Endodermal cell (in vitro differentiated cells): ENCODE results near the gene EYS. TPM values are rescaled to one million over a fixed set of nuclear protein-coding genes. Genes with fewer than 3 reads are reported as not detected.

Experiments
- DNase-seq: peaks from one replicate; pipeline ENCODE4 v3.0.0-alpha.2; 2017
- H3K27ac ChIP-seq: 2 replicates; pipeline ENCODE4 v1.5.1; 2013; ENCODE audit warnings: mild to moderate bottlenecking, low read depth, low read length, moderate library complexity
- H3K27me3 ChIP-seq: 2 replicates; pipeline ENCODE4 v1.6.1; 2013; ENCODE audit warnings: mild to moderate bottlenecking, low read length, moderate library complexity; ENCODE audit not compliant: insufficient read depth, control insufficient read depth, poor library complexity, severe bottlenecking
- H3K36me3 ChIP-seq: 2 replicates; pipeline ENCODE4 v1.7.0; 2013; ENCODE audit warnings: mild to moderate bottlenecking, low read length, moderate library complexity; ENCODE audit not compliant: control insufficient read depth, insufficient read depth
- H3K4me1 ChIP-seq: one replicate; pipeline ENCODE4 v1.7.0; 2013; ENCODE audit warnings: low read length; ENCODE audit not compliant: control insufficient read depth, insufficient read depth
- H3K4me3 ChIP-seq: 2 replicates; pipeline ENCODE4 v1.5.1; 2013; ENCODE audit warnings: mild to moderate bottlenecking, low read length, moderate library complexity
- H3K9ac ChIP-seq: 2 replicates; pipeline ENCODE4 v1.6.1; 2013; ENCODE audit warnings: mild to moderate bottlenecking, low read length, moderate library complexity; ENCODE audit not compliant: poor library complexity, severe bottlenecking; ENCODE audit errors: extremely low read depth
- H3K9me3 ChIP-seq: 2 replicates; pipeline ENCODE4 v1.6.1; 2013; ENCODE audit warnings: mild to moderate bottlenecking, low read length, moderate library complexity; ENCODE audit not compliant: control insufficient read depth
- H3K27ac Mint-ChIP-seq: 2 replicates; pipeline ENCODE4 v1.8.0; 2020; ENCODE audit warnings: mixed read lengths
- H3K27me3 Mint-ChIP-seq: 2 replicates; pipeline ENCODE4 v1.8.0; 2021; ENCODE audit warnings: mild to moderate bottlenecking, mixed read lengths; ENCODE audit not compliant: insufficient read depth
- H3K36me3 Mint-ChIP-seq: 2 replicates; pipeline ENCODE4 v1.8.0; 2020; ENCODE audit warnings: low read depth, mixed read lengths
- H3K4me1 Mint-ChIP-seq: 2 replicates; pipeline ENCODE4 v1.8.0; 2020; ENCODE audit warnings: mixed read lengths
- H3K4me3 Mint-ChIP-seq: 2 replicates; pipeline ENCODE4 v1.8.0; 2020; ENCODE audit warnings: mild to moderate bottlenecking, moderate library complexity, mixed read lengths
- H3K9me3 Mint-ChIP-seq: 2 replicates; pipeline ENCODE4 v1.8.0; 2020; ENCODE audit warnings: mild to moderate bottlenecking, mixed read lengths
- WGBS, 2 experiments: methylation state at CpG; one replicate each; pipeline versions ENCODE4 v1.1.5 to v1.1.7; 2013; ENCODE audit warnings: missing lambda C conversion rate in 2 of 2, mixed read lengths in 1 of 2; ENCODE audit not compliant: insufficient coverage in 1 of 2, insufficient read length in 1 of 2; 5-methylcytosine and 5-hydroxymethylcytosine counted together
- total RNA-seq, 2 donors: library from RNA; stranded (reverse); fragmentation: NEBNext Ultra II Directional in 1 of 2; extraction: Animal tissue kit (Norgen Biotek cat#: 25700) in 1 of 2; gene quantifications; 2 replicates in 1 of 2; 3 replicates in 1 of 2; pipeline ENCODE4 v1.2.1, GENCODE V29; 2021
- TF ChIP-seq, protein P1 (sequence below): fragments of 200-600 bp; sonication (generic); conservative IDR thresholded peaks from 2 replicates; pipeline ENCODE4 v1.5.0; 2021; ENCODE audit warnings: antibody characterized with exemption, mild to moderate bottlenecking

EYS gene
- total RNA-seq, 2 donors from 2014 or later: 0.31 to 0.70 TPM

DNA sequence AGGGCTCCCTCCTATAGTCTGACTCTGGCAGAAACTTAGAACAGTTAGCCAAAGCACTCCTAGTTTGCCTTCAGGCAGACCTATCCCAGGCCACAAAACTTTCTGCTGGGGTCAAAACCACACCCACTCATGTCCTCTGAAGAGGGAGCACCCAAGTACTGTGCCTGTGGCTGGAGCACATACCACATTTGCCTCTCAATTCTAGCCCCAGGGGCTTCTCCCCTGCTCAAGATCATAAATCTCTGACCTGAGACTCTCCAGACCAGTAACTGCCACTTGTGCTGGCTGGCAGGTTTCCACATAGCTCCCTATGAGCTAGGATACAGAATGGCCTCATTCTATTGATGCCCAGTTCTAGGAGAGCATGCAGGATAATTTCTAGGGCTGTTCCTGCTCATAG, 781.0 kb downstream of the EYS start:
- Histone ChIP-seq H3K36me3 (no peaks in the 10 kb centered on the region), H3K4me3 (no peak overlapping the region), H3K27me3 (no peaks in the 10 kb centered on the region), H3K4me1 (no peaks in the 10 kb centered on the region), H3K9ac (no peak overlapping the region), H3K27ac (no peak overlapping the region), H3K9me3 (no peaks in the 10 kb centered on the region)
- peaks cover 14% of the 10 kb centered on the region for H3K9me3 Mint-ChIP-seq
- H3K27me3 Mint-ChIP-seq: no peaks in the 10 kb centered on the region
- DNase-seq: no peak
- H3K4me1 Mint-ChIP-seq: peaks cover 4% of the 10 kb centered on the region
- no peaks in the 10 kb centered on the region for H3K36me3 Mint-ChIP-seq
- TF ChIP-seq, protein P1, sequence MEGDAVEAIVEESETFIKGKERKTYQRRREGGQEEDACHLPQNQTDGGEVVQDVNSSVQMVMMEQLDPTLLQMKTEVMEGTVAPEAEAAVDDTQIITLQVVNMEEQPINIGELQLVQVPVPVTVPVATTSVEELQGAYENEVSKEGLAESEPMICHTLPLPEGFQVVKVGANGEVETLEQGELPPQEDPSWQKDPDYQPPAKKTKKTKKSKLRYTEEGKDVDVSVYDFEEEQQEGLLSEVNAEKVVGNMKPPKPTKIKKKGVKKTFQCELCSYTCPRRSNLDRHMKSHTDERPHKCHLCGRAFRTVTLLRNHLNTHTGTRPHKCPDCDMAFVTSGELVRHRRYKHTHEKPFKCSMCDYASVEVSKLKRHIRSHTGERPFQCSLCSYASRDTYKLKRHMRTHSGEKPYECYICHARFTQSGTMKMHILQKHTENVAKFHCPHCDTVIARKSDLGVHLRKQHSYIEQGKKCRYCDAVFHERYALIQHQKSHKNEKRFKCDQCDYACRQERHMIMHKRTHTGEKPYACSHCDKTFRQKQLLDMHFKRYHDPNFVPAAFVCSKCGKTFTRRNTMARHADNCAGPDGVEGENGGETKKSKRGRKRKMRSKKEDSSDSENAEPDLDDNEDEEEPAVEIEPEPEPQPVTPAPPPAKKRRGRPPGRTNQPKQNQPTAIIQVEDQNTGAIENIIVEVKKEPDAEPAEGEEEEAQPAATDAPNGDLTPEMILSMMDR: no peak
- H3K4me3 Mint-ChIP-seq: no peak overlapping the region
- no peak overlapping the region for H3K27ac Mint-ChIP-seq

DNA sequence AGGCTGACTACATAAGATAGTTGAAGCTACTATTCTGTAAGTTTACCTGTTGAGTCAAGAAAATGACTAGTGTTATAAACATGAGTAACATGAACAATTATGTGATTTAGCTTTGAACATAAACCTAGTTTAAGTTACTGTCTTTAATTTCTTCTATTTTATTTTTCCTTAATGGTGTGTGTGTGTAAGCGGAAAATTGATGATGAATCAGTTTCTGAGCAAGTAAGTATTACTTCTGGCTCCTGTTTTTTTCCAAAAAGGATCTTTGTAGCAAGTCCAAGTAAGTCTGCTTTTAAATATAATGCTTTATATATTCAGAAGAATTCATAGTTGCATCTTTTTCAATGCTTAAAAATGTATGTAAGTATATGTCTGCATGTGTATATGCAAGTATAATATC, 786.8 kb downstream of the EYS start:
- Mint-ChIP-seq H3K9me3 (peaks cover 14% of the 10 kb centered on the region), H3K4me1 (peaks cover 6% of the 10 kb centered on the region), H3K27ac (no peak overlapping the region), H3K36me3 (no peaks in the 10 kb centered on the region), H3K27me3 (no peaks in the 10 kb centered on the region), H3K4me3 (no peak overlapping the region)
- Histone ChIP-seq H3K36me3 (no peaks in the 10 kb centered on the region), H3K27me3 (no peaks in the 10 kb centered on the region), H3K4me1 (no peaks in the 10 kb centered on the region), H3K27ac (no peak overlapping the region), H3K9ac (no peak overlapping the region), H3K4me3 (no peak overlapping the region), H3K9me3 (peaks cover 5% of the 10 kb centered on the region)
- TF ChIP-seq, protein P1: no peak
- WGBS, 2 experiments: 100% methylated on average over 1 of the region's 1 CpG
- DNase-seq: no peak

DNA sequence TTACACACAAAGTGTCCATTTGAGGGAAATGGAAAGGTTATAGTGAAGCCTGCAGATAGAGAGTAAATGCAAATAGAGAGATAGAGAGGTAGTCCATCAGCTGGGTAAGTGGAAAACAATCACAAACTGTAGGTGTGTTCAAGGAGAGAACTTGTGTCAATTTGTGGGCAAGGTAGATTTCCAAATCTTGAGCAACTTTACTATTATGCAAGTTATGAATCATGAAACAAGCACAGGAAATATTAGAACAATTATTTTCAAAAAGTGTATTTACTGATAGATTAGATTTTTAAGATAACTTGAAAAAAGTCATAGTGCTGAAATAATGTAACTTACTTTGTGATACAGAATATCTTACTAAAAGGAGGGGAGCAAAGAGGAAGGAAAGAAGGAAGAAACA, 792.9 kb downstream of the EYS start:
- Histone ChIP-seq H3K27me3 (no peaks in the 10 kb centered on the region), H3K4me1 (no peaks in the 10 kb centered on the region), H3K36me3 (no peaks in the 10 kb centered on the region), H3K9me3 (peaks cover 5% of the 10 kb centered on the region), H3K4me3 (no peak overlapping the region), H3K27ac (no peak overlapping the region), H3K9ac (no peak overlapping the region)
- Mint-ChIP-seq H3K4me3 (no peak overlapping the region), H3K36me3 (no peaks in the 10 kb centered on the region), H3K27ac (no peak overlapping the region), H3K9me3 (no peaks in the 10 kb centered on the region), H3K27me3 (no peaks in the 10 kb centered on the region), H3K4me1 (peaks cover 3% of the 10 kb centered on the region)
- TF ChIP-seq, protein P1: no peak
- DNase-seq: no peak
